ENCODE results near the gene PER1.

- TF ChIP-seq CTCF (IDR thresholded peaks at IDR 0.05), result no peak
- TF ChIP-seq POLR2A (IDR thresholded peaks at IDR 0.05), result peak in 1 of 2 donors; percentile 46
These were observed 35.5 kb upstream of the PER1 start for GRCh38 chr17:8187517-8188262.

Data from thyroid gland (tissue), 4 donors.